Measurements from ENCODE around the gene MICOS13. TPM values are rescaled to one million over a fixed set of nuclear protein-coding genes. Genes with fewer than 3 reads are reported as not detected.

MICOS13 gene
- total and polyA plus RNA-seq, 7 experiments from 2014 or later = 26.1 to 109 (median 39.8) TPM

DNA sequence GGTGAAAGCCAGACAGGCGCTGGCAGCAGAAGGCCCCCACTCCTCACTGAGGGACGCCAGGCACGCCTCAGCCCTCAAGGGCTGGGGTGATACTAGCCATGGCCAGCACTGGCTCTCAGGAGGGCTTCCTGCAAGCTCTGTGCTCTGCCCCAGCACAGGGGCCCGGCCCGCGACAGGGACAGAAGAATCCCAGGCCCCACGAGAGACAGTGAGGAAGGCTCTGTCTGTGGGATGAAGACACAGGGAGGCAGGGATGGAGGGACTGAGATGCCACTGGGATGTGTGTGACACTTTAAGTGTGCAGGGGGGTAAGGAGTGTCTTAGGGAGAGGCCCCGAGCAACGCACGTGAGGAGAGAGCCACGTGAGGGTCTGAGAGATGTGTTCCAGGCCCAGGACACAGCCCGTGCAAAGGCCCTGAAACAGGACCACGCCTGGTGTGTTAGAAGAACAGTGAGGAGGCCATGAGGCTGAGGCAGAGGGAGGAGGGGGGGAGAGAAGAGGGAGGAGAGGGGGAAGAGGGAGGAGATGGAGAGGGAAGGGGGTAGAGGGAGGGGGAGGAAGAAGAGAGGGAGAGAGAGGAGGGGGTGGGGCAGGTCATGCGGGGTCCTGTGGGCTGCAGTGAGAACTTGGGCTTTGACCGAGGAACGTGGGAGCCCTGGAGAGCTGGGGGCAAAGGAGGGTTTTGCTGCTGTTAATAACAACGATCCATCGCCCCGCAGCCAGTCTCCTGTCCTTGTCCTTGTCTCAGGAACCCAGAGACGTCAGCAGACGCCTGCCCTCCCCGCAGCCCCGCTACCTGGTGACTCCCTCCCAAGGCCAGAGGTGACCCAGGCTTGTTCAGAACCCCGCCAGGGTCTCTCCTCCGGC lies 16.9 kb upstream of the MICOS13 start:
- no peaks in the 10 kb centered on the region for H3K27me3 ChIP-seq (ENCODE audit: control insufficient read depth in 2 of 2, insufficient read depth in 2 of 2, low read length in 2 of 2)
- Mint-ChIP-seq H3K9me3 (peaks cover 0 to 1% (median 0%) of the 10 kb centered on the region in 11 donors), H3K27ac (peak overlapping the region in 3 of 9 donors; percentile 38 to 75 (median 64)), H3K36me3 (peaks cover 0 to 16% (median 0%) of the 10 kb centered on the region in 5 donors), H3K4me3 (no peak overlapping the region), H3K4me1 (peaks cover 0 to 8% (median 5%) of the 10 kb centered on the region in 7 donors), H3K27me3 (no peaks in the 10 kb centered on the region)
- no peak for ATAC-seq
- DNase-seq = no peak
- intact Hi-C loops (cut with micrococcal nuclease) = no loop called here
- H3K4me1 ChIP-seq (ENCODE audit: control insufficient read depth in 2 of 2, insufficient read depth in 2 of 2, low read length in 2 of 2) = peaks cover under 1% of the 10 kb centered on the region in 2 donors
- CTCF ChIA-PET = no interaction called here
- H3K4me3 ChIP-seq (ENCODE audit: low read length) = no peak overlapping the region
- H3K36me3 ChIP-seq (ENCODE audit: control insufficient read depth in 2 of 3, insufficient read depth in 3 of 3, low read length in 3 of 3) = peaks cover 0 to 86% (median 6%) of the 10 kb centered on the region in 3 experiments
- H3K27ac ChIP-seq (ENCODE audit: low read depth, low read length) = no peak overlapping the region
- H3K9me3 ChIP-seq (ENCODE audit: control insufficient read depth in 2 of 3, low read length in 3 of 3) = no peaks in the 10 kb centered on the region
- POLR2A ChIA-PET = interaction anchor here (0.6 kb wide), 1 partner anchor 18 kb away, joined by 6 read pairs; no protein-coding TSS in a partner anchor

DNA sequence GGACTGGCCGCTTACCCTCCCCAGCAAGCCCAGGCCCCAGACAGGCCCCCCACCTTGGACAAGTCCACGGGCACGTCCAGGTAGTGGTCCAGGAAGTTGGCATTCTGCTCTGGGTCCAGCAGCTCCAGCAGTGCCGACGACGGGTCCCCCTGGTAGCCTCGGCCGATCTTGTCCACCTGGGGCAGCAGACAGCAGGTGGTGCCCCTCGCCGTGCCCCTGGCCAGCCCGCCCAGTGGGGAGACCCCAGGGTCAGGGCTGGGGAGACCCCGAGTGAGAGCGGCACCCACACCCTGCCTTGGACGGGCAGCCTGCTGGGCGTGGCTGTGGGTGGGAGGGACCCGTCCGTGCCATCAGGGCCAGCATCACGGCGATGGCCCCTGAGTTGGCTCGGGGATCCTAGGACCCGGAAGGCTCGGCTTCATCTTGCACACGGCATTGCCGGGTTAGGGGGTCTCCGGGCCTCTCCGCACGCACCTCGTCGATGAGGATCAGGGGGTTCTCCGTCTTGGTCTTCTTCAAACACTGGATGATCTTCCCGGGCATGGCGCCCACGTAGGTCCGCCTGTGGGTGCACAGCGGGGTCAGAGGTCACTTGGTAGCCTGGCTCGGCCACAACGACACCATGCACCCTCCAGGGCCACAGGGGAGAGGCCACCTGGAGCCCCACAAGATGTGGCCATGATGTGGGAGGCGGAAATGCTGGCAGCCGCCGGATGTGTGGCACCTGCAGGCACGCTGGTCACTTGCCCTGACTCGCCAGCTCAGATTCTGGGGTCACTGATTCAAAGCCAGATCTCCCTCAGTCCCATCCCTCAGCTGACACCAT lies 16.1 kb upstream of the MICOS13 start:
- Histone ChIP-seq H3K27me3 (ENCODE audit: control insufficient read depth in 2 of 2, insufficient read depth in 2 of 2, low read length in 2 of 2) (no peaks in the 10 kb centered on the region), H3K4me1 (ENCODE audit: control insufficient read depth in 2 of 2, insufficient read depth in 2 of 2, low read length in 2 of 2) (peaks cover 8% of the 10 kb centered on the region in 2 donors), H3K36me3 (ENCODE audit: control insufficient read depth in 2 of 3, insufficient read depth in 3 of 3, low read length in 3 of 3) (peaks cover 0 to 92% (median 10%) of the 10 kb centered on the region in 3 experiments), H3K9me3 (ENCODE audit: control insufficient read depth in 2 of 3, low read length in 3 of 3) (no peaks in the 10 kb centered on the region), H3K27ac (ENCODE audit: low read depth, low read length) (no peak overlapping the region), H3K4me3 (ENCODE audit: low read length) (no peak overlapping the region)
- ATAC-seq (no peak), DNase-seq (no peak)
- Mint-ChIP-seq H3K9me3 (no peaks in the 10 kb centered on the region), H3K27ac (peak overlapping the region in 1 of 9 donors; percentile 75), H3K36me3 (peaks cover 0 to 12% (median 0%) of the 10 kb centered on the region in 5 donors), H3K4me3 (no peak overlapping the region), H3K4me1 (peaks cover 0 to 7% (median 5%) of the 10 kb centered on the region in 7 donors), H3K27me3 (no peaks in the 10 kb centered on the region)
- ChIA-PET POLR2A (interaction anchor here (0.6 kb wide), 1 partner anchor 18 kb away, joined by 6 read pairs; no protein-coding TSS in a partner anchor), CTCF (no interaction called here)
- intact Hi-C loops (cut with micrococcal nuclease) = no loop called here

DNA sequence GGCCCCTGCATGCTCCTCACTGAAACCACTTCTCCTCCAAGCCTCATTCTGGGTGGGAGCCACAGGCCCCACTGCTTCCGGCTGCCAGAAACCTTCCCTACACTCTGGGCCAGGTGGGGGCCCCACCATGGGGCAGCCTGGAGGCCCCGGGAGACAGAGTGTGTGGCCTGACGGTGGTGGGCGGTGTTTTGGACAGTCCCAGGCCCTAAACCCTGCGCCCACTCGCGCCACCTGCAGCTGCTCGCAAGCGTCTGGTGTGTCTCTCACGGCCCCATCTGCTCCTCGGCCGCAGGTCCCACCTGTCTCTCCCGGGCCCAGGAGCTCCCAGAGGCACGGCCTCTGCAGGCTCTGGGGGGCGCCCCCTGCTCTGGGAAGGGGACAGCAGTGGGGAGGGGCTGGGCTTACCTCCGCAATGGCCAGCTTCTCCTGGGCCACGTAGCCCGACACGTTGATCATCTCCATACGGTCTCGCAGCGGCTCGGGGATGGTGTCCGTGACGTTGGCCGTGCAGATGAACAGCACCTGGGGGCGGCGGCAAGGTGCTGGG lies 15.4 kb upstream of the MICOS13 start:
- CTCF ChIA-PET = no interaction called here

GRCh38 chr19:5694956-5695648 lies 14.8 kb upstream of the MICOS13 start:
- no peaks in the 10 kb centered on the region for H3K27me3 ChIP-seq (ENCODE audit: control insufficient read depth in 2 of 2, insufficient read depth in 2 of 2, low read length in 2 of 2)
- ChIA-PET CTCF (no interaction called here), POLR2A (no interaction called here)
- H3K36me3 Mint-ChIP-seq = peaks cover 0 to 15% (median 0%) of the 10 kb centered on the region in 5 donors
- no peak overlapping the region for H3K27ac ChIP-seq (ENCODE audit: low read depth, low read length)
- no peak for DNase-seq
- H3K9me3 Mint-ChIP-seq = peaks cover 0 to 3% (median 0%) of the 10 kb centered on the region in 11 donors
- no peaks in the 10 kb centered on the region for H3K9me3 ChIP-seq (ENCODE audit: control insufficient read depth in 2 of 3, low read length in 3 of 3)
- H3K4me3 Mint-ChIP-seq = no peak overlapping the region
- H3K4me1 Mint-ChIP-seq = peaks cover 5 to 15% (median 13%) of the 10 kb centered on the region in 7 donors
- H3K4me3 ChIP-seq (ENCODE audit: low read length) = no peak overlapping the region
- ATAC-seq = no peak
- no peaks in the 10 kb centered on the region for H3K27me3 Mint-ChIP-seq
- intact Hi-C loops (cut with micrococcal nuclease) = no loop called here
- peaks cover 0 to 79% (median 10%) of the 10 kb centered on the region in 3 experiments for H3K36me3 ChIP-seq (ENCODE audit: control insufficient read depth in 2 of 3, insufficient read depth in 3 of 3, low read length in 3 of 3)
- H3K27ac Mint-ChIP-seq = peak overlapping the region in 1 of 9 donors; percentile 25
- H3K4me1 ChIP-seq (ENCODE audit: control insufficient read depth in 2 of 2, insufficient read depth in 2 of 2, low read length in 2 of 2) = peaks cover 8% of the 10 kb centered on the region in 2 donors

More for the DNA sequence above, 15.4 kb upstream of the MICOS13 start:
- POLR2A ChIA-PET = no interaction called here
- no peak overlapping the region for H3K4me3 Mint-ChIP-seq
- Histone ChIP-seq H3K4me3 (ENCODE audit: low read length) (no peak overlapping the region), H3K4me1 (ENCODE audit: control insufficient read depth in 2 of 2, insufficient read depth in 2 of 2, low read length in 2 of 2) (peaks cover 8% of the 10 kb centered on the region in 2 donors), H3K36me3 (ENCODE audit: control insufficient read depth in 2 of 3, insufficient read depth in 3 of 3, low read length in 3 of 3) (peaks cover 0 to 85% (median 10%) of the 10 kb centered on the region in 3 experiments), H3K27me3 (ENCODE audit: control insufficient read depth in 2 of 2, insufficient read depth in 2 of 2, low read length in 2 of 2) (no peaks in the 10 kb centered on the region), H3K9me3 (ENCODE audit: control insufficient read depth in 2 of 3, low read length in 3 of 3) (no peaks in the 10 kb centered on the region), H3K27ac (ENCODE audit: low read depth, low read length) (no peak overlapping the region)
- H3K4me1 Mint-ChIP-seq = peaks cover 2 to 11% (median 8%) of the 10 kb centered on the region in 7 donors
- peaks cover 0 to 11% (median 0%) of the 10 kb centered on the region in 5 donors for H3K36me3 Mint-ChIP-seq
- no peak for DNase-seq
- H3K27me3 Mint-ChIP-seq = no peaks in the 10 kb centered on the region
- H3K27ac Mint-ChIP-seq = no peak overlapping the region
- intact Hi-C loops (cut with micrococcal nuclease) = no loop called here
- ATAC-seq = no peak
- H3K9me3 Mint-ChIP-seq = peaks cover 0 to under 1% (median 0%) of the 10 kb centered on the region in 11 donors

GRCh38 chr19:5694167-5694955 lies 14.0 kb upstream of the MICOS13 start:
- intact Hi-C loops (cut with micrococcal nuclease) = no loop called here
- Histone ChIP-seq H3K9me3 (ENCODE audit: control insufficient read depth in 2 of 3, low read length in 3 of 3) (no peaks in the 10 kb centered on the region), H3K4me1 (ENCODE audit: control insufficient read depth in 2 of 2, insufficient read depth in 2 of 2, low read length in 2 of 2) (peaks cover 8 to 11% of the 10 kb centered on the region in 2 donors), H3K4me3 (ENCODE audit: low read length) (no peak overlapping the region), H3K36me3 (ENCODE audit: control insufficient read depth in 2 of 3, insufficient read depth in 3 of 3, low read length in 3 of 3) (peaks cover 0 to 76% (median 10%) of the 10 kb centered on the region in 3 experiments), H3K27ac (ENCODE audit: low read depth, low read length) (no peak overlapping the region), H3K27me3 (ENCODE audit: control insufficient read depth in 2 of 2, insufficient read depth in 2 of 2, low read length in 2 of 2) (no peaks in the 10 kb centered on the region)
- DNase-seq = no peak
- Mint-ChIP-seq H3K27me3 (no peaks in the 10 kb centered on the region), H3K36me3 (peaks cover 0 to 15% (median 0%) of the 10 kb centered on the region in 5 donors), H3K4me1 (peaks cover 5 to 20% (median 17%) of the 10 kb centered on the region in 7 donors), H3K27ac (peak overlapping the region in 3 of 9 donors; percentile 33 to 59 (median 55)), H3K4me3 (peak overlapping the region in 2 of 10 donors; percentile 20 to 23), H3K9me3 (peaks cover 0 to 3% (median 0%) of the 10 kb centered on the region in 11 donors)
- CTCF ChIA-PET = no interaction called here
- POLR2A ChIA-PET = interaction anchor here (1.1 kb wide), 1 partner anchor 24 kb away, joined by 3 read pairs; no protein-coding TSS in a partner anchor
- ATAC-seq = no peak
